HG03342 (cell line): ENCODE data around the gene DLG1.
"Not testable (repeated sequence)": the region's sequence is repeated elsewhere in the genome, so short reads cannot be mapped to it uniquely, and the experiment has no call there.

Experiments
- ATAC-seq: cut with Tn5 transposase; IDR thresholded peaks from one replicate; pipeline ENCODE4 v1.9.1; 2021; ENCODE audit warnings: mild to moderate bottlenecking, moderate library complexity; ENCODE audit not compliant: unreplicated experiment

The DLG1 gene

DNA sequence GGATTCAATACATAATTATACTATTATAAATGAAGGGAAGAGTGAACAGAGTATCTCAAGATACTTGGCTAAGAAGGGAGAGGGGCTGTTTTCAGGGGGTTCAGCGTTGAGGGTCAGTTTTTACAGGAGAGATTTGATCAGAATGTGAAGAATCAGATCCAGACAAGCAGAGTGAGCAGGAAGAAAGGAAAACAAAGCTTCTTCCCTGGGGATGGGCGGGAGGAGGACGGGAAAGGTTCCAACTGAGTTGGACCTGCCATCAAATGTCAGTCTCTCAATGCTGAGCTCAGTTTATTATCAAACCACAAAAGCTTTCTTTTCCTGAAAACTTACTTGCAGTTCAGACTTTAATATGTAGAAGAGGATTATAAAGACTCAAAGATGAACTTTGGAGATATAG lies 262.8 kb downstream of the DLG1 start:
- ATAC-seq, result no peak

DNA sequence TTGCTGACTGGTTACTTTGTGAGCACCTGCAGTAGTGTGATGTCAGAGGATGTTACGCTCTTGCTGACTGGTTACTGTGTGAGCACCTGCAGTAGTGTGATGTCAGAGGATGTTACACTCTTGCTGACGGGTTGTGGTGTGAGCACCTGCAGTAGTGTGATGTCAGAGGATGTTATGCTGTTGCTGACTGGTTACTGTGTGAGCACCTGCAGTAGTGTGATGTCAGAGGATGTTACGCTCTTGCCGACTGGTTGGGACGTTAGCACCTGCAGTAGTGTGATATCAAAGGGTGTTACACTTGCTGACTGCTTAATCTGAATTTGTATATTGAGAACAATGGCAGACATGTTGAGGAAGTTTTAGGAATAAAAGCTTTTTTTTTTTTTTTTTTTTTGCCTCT lies 263.6 kb downstream of the DLG1 start:
- ATAC-seq, result not testable (repeated sequence)

DNA sequence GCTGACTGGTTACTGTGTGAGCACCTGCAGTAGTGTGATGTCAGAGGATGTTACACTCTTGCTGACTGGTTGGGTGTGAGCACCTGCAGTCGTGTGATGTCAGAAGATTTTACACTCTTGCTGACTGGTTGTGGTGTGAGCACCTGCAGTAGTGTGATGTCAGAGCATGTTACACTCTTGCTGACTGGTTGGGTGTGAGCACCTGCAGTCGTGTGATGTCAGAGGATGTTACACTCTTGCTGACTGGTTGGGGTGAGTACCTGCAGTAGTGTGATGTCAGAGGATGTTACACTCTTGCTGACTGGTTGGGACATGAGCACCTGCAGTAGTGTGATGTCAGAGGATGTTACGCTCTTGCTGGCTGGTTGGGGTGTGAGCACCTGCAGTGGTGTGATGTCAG lies 264.6 kb downstream of the DLG1 start:
- not testable (repeated sequence) for ATAC-seq

DNA sequence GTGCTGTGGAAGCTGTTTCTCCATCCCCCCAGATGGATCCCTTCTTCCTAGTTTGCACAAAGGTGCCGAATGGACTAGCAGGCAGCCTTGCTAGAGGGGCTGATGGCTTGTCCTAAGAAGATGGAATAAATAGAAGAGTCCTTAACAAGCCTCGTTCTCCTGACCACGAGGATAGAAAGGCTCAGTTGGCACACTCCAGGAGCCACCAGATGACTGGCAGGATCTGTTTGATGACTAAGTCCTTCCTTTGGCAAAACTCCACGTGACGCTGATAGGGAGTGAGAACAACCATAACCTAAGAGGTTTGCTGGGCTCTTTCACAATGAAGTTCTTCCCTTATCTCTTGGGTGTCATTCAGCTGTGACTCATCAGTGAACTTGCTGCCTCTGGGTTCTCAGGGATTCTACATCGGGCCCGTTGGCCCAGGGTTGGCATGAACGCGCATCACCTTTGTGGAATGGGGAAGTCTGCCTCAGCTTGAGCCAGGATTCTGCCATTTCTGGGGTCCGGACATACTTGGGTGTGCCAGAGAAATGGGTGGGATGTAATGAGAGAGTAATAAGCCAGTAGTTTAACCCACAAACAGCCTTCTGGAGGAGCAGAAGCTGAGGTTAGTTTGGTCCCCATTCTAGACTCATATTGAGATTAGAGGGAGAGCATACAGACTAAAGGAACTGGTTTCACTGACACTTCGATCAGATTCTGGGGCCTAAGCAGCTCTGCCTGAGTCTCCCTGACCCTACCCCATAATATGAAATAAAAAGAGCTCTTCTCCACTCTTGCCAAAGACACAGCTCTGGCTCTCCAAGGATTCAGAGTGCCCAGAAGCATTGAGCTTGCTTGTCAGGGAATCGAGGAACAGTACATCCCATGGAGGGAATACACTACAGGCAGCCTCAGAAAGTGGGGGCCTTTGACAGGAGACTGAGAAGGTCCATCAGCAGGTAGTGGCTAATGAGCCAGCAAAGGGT lies 266.8 kb downstream of the DLG1 start:
- ATAC-seq, result no peak

DNA sequence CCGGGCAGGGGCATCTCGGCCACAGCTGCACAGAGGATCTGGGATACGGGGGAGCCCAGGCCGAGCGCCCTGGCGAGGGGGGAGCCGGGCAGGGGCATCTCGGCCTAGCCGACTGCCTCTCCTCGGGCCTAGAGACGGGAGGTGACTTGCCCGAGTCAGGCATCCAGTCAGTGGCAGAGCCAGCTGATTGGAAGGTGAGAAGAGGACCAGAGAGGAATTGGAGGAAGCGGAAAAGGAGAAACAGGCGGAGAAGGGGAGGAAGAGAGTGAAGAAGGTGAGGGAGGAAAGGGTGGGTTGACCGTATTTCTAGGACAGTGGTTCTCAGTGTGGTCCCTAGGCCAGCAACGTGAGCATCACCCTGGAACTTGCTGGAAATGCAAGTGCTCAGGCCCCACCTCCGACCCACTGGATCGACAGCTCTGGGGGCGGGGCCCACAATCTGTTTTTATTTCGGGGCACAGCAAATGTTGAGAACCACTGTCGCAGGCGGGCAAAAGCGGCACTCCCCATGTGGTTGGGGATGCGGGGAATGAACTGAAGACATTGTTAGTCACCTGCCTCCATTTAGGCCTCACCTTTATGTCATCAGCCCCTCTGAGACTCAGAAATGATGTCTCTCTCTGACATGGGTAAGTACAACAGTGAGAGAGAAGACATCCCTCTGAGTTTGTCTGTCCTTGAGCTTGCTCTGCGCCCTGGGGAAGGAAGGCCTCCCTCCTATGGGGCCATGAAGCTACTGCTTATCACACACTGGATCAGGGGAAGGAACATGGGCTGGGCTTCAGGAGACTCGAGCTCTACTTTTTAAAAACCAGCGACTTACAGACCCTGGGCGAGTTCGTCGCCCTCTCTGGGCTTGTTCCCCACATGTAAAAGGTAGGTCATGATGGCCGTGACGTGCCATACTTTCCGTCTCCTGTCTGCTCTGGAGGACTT lies 267.8 kb downstream of the DLG1 start:
- no peak for ATAC-seq

DNA sequence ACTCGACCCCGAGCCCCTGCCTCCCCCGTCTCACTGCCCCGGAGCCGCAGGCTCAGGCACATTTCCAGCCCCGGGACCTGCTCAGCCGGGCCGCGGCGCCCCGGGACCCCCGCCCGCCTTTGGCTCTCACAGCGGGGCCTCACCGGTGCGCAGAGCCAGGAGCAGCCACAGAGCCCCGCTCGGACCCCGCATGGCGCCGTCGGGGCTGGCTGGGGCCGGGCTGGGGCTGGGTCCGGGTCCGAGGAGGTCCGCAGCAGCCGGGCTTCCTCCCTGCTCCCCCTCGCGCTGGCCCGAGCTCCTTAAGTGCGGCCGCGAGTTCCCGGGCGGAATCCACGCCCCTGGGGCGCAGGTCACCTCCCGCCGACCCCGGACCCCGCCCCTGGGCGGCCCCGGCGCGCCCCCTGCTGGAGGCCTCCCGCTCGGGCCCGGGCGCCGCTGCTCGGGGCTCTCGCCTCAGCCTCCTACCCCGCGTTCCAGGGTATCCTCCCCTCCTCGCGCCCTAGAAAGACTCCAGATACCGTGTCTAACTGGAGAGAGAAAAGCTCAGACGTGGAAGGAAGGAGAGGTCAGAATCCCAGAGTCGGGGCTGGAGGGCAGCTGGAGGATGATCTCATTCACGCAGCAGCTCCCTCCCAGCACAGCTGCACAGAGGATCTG lies 268.8 kb downstream of the DLG1 start, which contains the start of gene MELTF:
Gene MELTF (minus strand): TSS at position 307 of the 657 bp plus-strand sequence. CDS start 115 bp downstream, at position 192.
- ATAC-seq, result peak; percentile 79

DNA sequence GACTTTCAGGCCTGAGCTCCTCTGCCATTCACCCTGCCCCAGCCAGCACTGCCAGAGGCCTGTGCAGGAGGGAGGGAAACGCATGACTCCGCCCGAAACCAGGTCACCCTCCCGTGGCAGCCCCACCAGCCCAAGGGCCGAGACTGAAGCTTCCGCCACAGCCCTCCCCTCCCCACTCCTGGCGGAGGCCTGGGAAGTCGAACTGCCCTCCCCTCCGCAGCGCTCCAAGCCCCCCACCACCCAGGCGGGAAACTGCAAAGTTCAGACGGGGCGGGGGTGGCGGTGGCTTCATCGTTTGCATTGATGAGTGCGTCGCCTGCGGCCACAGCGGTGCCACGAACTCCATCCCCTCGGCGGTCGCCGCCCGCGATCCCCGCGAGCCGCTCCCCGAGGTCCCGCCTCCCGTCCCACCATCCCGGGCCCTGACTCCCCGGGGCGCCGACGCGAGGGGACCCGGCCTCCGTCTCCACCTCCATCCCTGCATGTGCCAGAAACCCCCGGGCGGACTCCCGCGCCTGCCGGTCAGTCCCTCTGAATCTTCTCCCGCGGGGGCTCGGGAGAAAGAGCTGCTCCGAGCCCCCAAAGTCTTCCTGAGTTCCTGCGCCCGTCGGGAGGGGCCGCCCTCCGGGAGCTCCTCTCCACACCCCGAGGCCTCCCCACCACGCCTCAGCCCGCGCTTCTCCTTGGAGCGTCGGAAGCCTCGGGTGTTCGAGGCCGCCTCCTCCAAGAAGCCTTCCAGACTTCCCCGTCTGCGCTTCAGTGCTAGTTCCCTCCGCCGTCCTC lies 269.5 kb downstream of the DLG1 start:
- peak; percentile 33 for ATAC-seq

DNA sequence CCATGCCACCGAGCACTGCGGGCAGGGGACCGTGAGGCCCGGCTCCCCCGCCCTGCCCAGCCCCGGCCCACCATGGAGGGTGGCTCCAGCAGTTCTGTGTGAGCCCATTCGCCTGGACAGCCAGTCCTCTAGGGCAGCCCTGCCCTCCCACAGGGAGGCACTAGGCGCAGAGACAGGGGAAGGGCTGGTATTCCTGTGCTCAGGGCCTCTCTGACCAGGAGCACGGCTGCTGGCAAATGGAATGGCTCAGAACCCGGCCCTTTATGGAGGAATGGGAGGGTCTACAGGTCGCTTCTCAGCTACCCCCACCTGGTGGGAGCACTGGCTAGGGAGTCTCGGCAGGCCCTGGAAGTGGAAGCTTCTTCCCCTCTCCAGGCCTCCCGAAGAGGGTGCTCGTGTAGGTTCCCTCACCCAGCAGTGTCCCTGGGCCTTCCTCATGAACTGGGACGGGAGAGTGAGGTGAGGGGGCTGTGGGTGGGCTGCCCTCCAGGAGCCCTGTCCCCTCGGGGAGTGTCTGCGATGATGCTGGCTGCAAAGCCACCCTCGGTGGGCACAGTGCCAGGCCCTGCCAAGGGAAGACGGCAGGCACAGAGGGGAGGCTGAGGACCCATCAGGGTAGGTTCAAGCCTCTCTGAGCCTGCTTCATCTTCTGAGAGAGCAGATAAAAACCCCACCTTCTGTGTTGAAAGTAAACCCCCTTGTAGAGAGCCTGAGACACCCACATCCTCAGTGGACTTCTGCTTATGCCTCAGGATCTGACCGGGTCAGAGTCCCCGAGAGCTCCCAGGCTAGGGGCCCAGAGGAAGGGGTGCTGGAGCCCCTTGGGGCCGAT lies 270.3 kb downstream of the DLG1 start:
- ATAC-seq, result no peak

DNA sequence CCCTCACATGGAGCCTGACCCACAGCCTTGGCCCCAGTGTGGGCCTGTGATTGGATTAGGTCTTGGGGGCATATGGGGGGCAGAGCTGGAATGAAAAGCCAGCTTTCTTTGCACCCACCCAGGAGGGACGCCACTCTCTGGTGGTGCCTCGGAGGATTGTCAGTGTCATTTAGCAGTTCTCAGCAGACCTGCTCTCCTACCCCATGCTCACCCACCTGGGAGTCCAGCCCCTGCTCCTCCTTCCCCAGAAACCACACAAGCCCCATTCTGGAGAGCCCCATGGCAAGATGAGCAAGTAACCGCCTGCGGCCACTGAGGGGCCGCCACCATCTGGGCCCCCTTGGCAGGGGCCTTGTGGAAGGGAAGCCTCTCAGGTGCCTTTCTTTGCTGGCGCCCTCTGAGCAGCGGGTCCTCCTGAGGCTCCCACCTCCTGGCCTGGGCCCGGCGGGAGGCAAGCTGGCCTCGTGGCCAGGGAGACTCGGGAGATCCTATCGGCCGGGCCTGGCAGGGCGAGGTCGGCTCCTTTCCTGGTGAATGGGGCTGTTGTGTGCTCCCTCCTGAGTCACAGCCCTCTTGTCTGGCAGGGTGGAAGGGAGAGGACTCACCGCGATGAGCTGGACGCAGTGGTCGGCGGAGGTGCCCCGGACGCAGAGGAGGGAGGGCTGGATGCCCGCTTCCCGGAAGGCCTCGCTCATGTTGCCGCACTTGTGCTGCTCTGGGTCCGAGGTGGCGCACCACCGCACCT lies 271.1 kb downstream of the DLG1 start:
- no peak for ATAC-seq

DNA sequence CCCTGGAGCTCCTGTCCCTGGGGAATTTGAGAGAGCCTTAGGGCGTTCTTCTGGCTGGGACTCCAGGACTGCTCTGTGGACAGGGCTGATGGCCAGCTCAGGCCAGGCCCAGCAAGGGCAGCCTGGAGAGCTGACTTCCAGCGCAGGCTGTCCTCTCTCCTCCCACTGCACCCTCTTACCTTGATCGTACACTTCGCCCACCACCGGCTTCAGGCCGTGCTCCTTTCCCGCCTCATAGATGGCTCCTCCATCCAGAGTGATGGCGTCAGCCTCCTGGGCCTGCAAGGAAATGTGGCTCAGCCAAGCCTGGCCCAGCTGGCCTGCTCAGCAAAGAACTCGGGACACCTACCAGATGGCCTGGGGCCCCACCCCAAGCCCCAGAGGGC lies 271.9 kb downstream of the DLG1 start:
- ATAC-seq, result no peak

DNA sequence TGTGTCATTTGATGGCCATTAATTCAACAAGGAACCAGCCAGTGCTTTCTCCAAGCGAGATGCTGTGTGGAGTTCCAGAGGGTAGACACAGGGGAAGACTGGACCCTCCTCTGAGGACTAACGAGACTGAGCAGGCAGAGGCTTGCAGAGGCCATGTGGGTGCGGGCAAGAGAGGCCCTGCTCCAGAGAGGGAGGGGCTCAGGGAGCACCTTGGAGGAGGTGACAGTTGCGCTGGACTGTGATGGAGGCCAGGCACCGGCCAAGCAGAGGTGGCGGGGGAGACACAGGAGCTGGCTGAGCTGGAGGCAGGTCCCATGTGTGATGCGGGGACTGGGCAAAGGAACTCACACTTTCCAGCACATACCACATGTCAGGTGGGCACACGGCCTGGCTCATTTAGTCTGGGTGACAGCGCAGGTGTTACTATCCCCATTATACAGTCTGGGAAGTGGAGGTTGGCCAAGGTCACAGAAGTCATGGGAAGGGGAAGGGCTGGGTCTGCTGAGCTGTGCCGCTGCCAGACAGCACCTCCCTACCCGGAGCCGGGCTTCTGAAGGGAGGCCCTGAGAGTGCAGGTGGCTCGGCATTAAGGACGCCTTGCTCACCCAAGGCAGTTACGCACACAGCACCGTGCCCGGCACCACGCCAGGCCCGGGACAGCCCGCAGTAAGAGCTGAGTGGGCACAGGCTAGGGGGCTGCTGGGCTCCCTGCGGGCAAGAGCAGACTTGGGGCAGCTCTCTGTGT lies 272.5 kb downstream of the DLG1 start:
- no peak for ATAC-seq

DNA sequence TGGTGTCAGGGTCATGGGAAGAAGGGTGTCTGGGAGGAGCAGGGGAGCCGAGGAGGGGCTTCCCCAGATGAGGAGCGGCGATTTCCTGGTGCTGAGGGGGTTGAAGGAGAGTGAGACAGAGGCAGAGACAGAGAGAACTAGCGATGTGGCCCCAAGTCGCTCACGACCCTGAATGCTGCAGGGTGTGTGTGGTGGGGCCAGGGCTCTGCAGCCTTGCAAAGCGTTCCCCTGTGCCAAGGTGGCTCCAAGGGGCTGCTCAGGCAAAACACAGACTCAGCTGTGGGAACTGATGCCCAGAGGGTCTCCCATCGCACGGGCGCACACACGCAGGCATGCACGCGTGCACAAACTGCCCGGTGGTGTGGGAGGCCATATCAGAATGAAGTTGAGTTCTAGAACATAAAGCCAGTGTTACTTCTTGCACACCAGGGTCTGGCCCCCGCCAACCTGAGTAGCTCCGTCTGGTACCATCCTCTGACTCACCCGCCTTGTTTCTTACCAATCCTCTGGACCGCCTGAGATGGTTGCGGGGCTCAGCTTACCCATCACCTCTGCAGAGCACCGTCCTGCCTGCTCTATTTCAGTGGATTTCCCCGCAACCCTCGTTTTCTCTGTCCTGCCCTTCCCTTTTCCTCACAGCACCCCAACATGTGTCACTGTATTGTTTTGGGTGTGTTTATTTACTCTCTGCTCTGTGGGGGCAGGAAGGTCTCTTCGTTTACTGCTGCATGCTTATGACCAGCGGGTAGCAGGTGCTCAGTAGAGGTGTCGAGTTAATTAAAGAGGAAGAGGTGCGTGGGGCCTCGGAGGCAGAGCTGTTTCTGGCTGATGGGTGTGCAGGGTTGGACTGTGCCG lies 273.3 kb downstream of the DLG1 start:
- ATAC-seq, result no peak

DNA sequence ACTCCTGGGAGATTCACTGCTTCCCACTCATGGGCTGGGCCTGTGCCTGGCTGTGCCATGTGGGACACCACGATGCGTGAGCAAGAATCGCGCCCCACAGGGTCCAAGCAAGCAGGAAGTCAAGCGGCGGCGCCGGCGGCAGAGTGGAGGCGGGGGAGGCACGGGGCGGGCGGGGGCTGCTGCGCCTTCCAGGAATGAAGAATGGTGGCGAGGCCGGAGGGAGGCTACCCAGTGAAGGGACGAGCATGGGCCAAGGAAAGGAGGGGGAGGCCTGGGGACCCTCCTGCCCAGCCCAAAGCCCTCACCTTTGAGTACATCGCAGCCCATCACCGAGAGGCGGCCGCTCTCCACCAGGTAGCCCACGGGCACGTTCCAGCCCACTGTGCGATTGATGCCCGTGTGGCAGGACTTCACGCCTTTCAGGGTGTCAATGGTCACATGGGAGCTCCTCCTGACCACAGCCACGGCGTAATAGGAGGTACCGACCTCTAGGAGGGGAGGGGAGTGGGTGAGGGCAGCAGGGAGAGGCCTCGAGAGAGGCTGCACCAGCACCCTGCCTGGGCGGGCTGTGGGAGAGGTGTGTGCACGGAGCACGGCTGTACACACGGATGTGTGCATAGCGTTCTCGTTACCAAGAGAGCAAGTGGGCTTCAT lies 274.3 kb downstream of the DLG1 start:
- no peak for ATAC-seq

DNA sequence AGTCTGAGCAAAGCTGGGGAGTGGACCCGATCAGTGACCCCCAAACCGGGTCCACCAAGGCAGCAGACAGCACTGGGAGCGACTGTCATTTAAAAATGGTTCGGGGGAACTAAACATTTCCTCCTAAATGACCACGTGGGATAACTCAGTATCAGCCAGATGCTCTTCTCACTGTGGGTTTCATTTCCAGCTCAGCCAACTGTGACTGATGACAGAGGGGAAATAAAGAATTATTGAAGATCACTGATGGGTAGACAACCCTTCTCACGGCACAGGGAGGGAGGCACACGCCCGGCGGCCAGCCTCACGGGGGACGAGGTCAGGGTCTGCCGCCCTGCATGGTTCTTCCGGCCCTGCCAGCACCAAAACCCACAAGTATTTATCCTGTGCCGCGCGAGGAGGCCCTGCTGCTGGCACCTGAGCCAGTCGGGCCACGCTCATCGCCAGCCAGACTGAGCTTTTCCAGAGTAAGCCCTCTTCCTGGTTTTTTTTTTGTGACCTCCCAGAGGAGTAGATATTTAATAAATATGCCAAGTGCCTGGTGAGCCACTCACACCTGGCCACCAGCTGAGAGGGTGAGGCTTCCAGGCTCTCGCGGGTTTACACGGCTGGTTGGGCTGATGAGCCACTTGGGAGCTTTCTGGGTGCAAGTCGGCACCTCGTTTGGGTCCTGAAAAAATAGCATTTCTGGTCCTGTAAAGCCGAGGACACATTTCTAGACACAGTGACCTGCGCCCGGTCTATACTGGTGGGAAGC lies 275.0 kb downstream of the DLG1 start:
- ATAC-seq, result peak; percentile 56

DNA sequence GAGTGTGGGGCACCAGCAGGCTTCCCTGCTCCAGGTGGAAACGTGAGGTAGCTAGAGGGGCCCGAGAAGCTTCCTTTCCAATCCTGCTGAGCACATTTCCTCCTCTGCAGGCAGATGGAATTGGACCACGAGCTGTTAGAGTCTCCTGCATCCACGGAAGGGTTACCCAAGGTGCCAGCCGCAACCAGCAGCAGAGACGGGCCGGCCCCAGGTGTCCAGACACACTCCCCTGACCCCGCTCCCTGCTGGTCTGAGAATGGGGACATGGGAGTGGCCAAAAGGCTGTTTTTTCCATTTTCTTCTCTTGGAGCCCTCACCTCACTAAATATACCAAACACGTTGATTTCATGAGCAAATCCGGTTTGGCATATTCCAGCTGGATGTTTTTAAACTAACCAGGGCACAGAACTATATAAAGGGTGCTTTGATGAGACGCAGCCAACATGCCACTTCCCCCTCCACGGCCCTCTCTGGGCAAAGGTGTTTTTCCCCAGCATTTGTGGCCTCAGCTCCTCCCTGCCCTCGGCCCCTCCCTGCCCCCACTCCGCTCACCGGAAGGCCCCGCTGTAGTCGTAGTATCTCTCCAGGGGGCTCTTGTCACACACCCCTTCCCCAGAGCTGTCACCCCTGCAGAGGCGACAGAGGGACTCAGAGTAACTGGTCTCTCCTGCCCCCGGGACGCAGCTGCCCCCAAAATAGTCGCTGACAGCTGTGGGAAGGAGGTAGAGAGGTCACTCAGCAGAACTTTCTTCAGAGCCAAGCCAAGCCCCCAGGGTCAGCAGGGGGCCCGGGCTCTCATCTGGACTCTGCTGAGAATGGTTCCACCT lies 275.8 kb downstream of the DLG1 start:
- ATAC-seq, result peak; percentile 12
